Measurements from ENCODE around the gene ERC2.
"Not testable (repeated sequence)": the region's sequence is repeated elsewhere in the genome, so short reads cannot be mapped to it uniquely, and the experiment has no call there.

The ERC2 gene

DNA sequence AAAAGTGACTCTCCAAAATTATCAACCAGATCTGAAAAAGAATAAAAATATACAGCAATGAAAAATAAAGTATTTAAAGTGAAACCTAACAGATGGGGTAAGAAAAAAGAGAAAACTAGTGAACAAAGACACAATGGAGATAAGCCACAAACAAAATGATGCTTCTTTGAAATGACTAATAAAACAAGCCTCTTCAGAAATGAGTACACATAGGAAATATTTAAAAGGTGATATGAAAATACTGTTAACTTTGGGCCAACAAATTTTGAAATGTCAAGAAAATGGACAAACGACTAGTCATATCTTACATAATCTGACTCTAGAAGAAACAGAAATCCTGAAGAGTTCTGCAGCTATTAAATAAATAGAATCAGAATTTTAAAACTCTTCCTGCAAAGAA lies 164.2 kb downstream of the ERC2 start:
- no peak for FAIRE-seq

- FAIRE-seq = no peak
These were observed 164.8 kb downstream of the ERC2 start for GRCh38 chr3:56303487-56303886.

- no peak for FAIRE-seq
These were observed 165.8 kb downstream of the ERC2 start for GRCh38 chr3:56302417-56302816.

GRCh38 chr3:56297281-56297840 lies 170.9 kb downstream of the ERC2 start:
- FAIRE-seq = no peak

GRCh38 chr3:56296361-56296760 lies 171.9 kb downstream of the ERC2 start:
- no peak for FAIRE-seq

GRCh38 chr3:56295161-56295560 lies 173.1 kb downstream of the ERC2 start:
- no peak for FAIRE-seq

DNA sequence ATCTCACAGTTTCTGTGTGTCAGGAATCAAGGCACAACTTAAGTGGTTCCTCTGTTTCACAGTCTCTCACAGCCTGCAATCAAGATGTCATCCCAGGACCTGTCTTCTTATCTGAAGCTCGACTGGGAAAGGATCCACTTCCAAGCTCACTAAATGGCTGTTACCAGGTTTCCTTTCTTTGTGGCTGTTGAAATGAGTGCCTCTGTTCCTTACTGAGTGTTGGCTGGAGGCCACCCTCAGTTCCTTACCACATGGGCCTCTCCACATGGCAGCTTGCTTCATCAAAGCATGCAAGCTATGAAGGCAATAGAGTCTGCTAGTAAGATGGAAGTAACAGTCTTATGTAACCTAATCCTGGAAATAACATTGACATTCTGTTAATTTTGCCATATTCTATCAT lies 174.0 kb downstream of the ERC2 start:
- FAIRE-seq = no peak

GRCh38 chr3:56291953-56292352 lies 176.3 kb downstream of the ERC2 start:
- no peak for FAIRE-seq

DNA sequence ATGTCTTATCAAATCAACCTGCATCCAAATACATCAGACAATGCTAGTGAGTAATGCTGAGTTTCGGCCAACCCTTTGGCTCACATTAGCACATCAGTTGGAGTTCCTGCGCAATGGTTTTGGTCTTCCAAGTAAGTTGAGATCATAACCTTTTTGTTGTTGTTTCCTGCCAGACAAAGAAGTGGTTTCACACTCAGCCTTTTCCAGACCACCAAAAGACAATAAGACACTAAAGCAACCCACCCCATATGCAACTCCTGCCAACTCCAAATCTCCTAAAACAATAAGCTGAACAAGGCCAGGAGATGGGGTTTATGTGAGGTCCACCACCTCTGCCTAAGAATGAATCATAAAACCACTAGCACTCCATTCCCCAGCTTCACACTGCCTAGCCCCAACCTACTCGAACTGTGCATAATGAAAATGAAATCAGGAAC lies 177.0 kb downstream of the ERC2 start:
- no peak for FAIRE-seq

GRCh38 chr3:56290374-56290773 lies 177.9 kb downstream of the ERC2 start:
- FAIRE-seq = no peak

- FAIRE-seq = no peak
These were observed 180.0 kb downstream of the ERC2 start for GRCh38 chr3:56288258-56288657.

- no peak for FAIRE-seq
These were observed 185.9 kb downstream of the ERC2 start for GRCh38 chr3:56282341-56282740.

- FAIRE-seq = no peak
These were observed 191.0 kb downstream of the ERC2 start for GRCh38 chr3:56277236-56277635.

GRCh38 chr3:56275120-56275519 lies 193.1 kb downstream of the ERC2 start:
- FAIRE-seq = no peak

- no peak for FAIRE-seq
These were observed 198.3 kb downstream of the ERC2 start for GRCh38 chr3:56269755-56270535.

GRCh38 chr3:56268616-56269383 lies 199.5 kb downstream of the ERC2 start:
- FAIRE-seq = no peak

DNA sequence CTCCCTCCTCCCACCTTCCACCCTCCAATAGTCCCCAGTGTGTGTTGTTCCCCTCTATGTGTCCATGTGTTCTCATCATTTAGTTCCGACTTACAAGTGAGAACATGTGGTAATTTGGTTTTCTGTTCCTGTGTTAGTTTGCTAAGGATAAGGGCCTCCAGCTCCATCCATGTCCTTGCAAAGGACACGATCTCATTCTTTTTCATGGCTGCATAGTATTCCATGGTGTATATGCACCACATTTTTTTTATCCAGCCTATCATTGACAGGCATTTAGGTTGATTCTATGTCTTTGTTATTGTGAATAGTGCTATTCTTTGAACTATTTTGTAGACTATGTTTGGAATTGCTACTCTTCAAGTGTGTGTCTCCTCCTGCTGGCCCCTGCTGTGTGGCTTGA lies 206.4 kb downstream of the ERC2 start:
- FAIRE-seq = not testable (repeated sequence)

GRCh38 chr3:56260262-56260661 lies 208.0 kb downstream of the ERC2 start:
- no peak for FAIRE-seq

- no peak for FAIRE-seq
These were observed 210.4 kb downstream of the ERC2 start for GRCh38 chr3:56257826-56258225.

DNA sequence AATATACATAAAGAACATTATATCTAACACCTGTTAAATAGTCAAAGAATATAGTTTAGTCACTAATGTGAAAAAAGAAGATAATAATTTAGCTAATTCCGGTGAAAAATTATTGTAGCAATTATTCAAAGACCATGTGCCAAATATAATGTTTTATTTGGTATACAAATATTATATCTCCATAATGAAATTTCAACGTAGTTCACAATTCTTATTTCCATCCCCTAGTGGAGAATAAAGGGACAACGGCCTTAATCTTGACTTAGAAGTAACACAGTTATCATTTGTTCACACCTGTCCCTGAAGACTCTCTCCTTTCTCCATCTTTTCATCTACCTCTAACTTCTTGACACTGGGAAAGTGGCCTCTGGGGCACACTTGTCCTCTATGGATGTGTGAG lies 213.4 kb downstream of the ERC2 start:
- peak; percentile 43 for FAIRE-seq

- no peak for FAIRE-seq
These were observed 214.2 kb downstream of the ERC2 start for GRCh38 chr3:56253941-56254665.

GRCh38 chr3:56251343-56251945 lies 216.8 kb downstream of the ERC2 start:
- peak; percentile 97 for FAIRE-seq

GRCh38 chr3:56248021-56248420 lies 220.2 kb downstream of the ERC2 start:
- no peak for FAIRE-seq
